SK-N-MC (cell line): ENCODE results near the gene CLMP.

Source experiments
- EZH2 ChIP-seq: fragments of 200-600 bp; sonication (generic); IDR thresholded peaks from one replicate; pipeline ENCODE4 v1.6.1; 2017; ENCODE audit warnings: antibody characterized with exemption
- POLR2AphosphoS5 ChIP-seq: IDR thresholded peaks from 2 replicates; pipeline ENCODE4 v1.6.1; 2012; ENCODE audit warnings: mild to moderate bottlenecking, low read depth, low read length, borderline replicate concordance

- TF ChIP-seq POLR2AphosphoS5 (no peak), EZH2 (no peak)
These were observed 110.6 kb downstream of the CLMP start for GRCh38 chr11:123084454-123084853.
